Mucosa of stomach (tissue), 1 donor: Measurements from ENCODE around the gene DPH2.

Source experiments
- H3K27me3 ChIP-seq: one replicate; pipeline ENCODE4 v1.7.0; 2013; ENCODE audit warnings: mild to moderate bottlenecking, low read length; ENCODE audit not compliant: control insufficient read depth, insufficient read depth
- H3K36me3 ChIP-seq: one replicate; pipeline ENCODE4 v1.7.0; 2013; ENCODE audit warnings: low read length; ENCODE audit not compliant: control insufficient read depth, insufficient read depth
- H3K4me1 ChIP-seq: one replicate; pipeline ENCODE4 v1.7.0; 2013; ENCODE audit warnings: mild to moderate bottlenecking, low read length; ENCODE audit not compliant: control insufficient read depth, insufficient read depth
- H3K4me3 ChIP-seq: one replicate; pipeline ENCODE4 v1.7.0; 2013; ENCODE audit warnings: low read length
- H3K9ac ChIP-seq: one replicate; pipeline ENCODE4 v1.7.0; 2013; ENCODE audit warnings: mild to moderate bottlenecking, low read length, moderate library complexity
- H3K9me3 ChIP-seq: one replicate; pipeline ENCODE4 v1.7.0; 2013; ENCODE audit warnings: mild to moderate bottlenecking, low read length, moderate library complexity; ENCODE audit not compliant: control insufficient read depth
- donor health status: Pancreatic carcinoma.

Gene DPH2

GRCh38 chr1:43982241-43982640 is 12.4 kb downstream of the DPH2 start:
- H3K9me3 ChIP-seq, result no peaks in the 10 kb centered on the region
- no peak overlapping the region for H3K4me3 ChIP-seq
- H3K36me3 ChIP-seq, result no peaks in the 10 kb centered on the region
- peaks cover 43% of the 10 kb centered on the region for H3K4me1 ChIP-seq
- H3K9ac ChIP-seq, result no peak overlapping the region
- no peaks in the 10 kb centered on the region for H3K27me3 ChIP-seq

- peaks cover 45% of the 10 kb centered on the region for H3K4me1 ChIP-seq
- no peaks in the 10 kb centered on the region for H3K27me3 ChIP-seq
- no peak overlapping the region for H3K4me3 ChIP-seq
- H3K9me3 ChIP-seq, result no peaks in the 10 kb centered on the region
- no peak overlapping the region for H3K9ac ChIP-seq
- H3K36me3 ChIP-seq, result no peaks in the 10 kb centered on the region
Observed at GRCh38 chr1:43982808-43983207, 13.0 kb downstream of the DPH2 start.

GRCh38 chr1:43983253-43983899 is 13.6 kb downstream of the DPH2 start:
- Histone ChIP-seq H3K27me3 (no peaks in the 10 kb centered on the region), H3K4me3 (no peak overlapping the region), H3K9me3 (no peaks in the 10 kb centered on the region), H3K4me1 (peaks cover 40% of the 10 kb centered on the region), H3K36me3 (no peaks in the 10 kb centered on the region), H3K9ac (no peak overlapping the region)

GRCh38 chr1:43984855-43985254 is 15.0 kb downstream of the DPH2 start:
- Histone ChIP-seq H3K4me3 (no peak overlapping the region), H3K9me3 (no peaks in the 10 kb centered on the region), H3K4me1 (peaks cover 33% of the 10 kb centered on the region), H3K36me3 (no peaks in the 10 kb centered on the region), H3K9ac (no peak overlapping the region), H3K27me3 (no peaks in the 10 kb centered on the region)

DNA sequence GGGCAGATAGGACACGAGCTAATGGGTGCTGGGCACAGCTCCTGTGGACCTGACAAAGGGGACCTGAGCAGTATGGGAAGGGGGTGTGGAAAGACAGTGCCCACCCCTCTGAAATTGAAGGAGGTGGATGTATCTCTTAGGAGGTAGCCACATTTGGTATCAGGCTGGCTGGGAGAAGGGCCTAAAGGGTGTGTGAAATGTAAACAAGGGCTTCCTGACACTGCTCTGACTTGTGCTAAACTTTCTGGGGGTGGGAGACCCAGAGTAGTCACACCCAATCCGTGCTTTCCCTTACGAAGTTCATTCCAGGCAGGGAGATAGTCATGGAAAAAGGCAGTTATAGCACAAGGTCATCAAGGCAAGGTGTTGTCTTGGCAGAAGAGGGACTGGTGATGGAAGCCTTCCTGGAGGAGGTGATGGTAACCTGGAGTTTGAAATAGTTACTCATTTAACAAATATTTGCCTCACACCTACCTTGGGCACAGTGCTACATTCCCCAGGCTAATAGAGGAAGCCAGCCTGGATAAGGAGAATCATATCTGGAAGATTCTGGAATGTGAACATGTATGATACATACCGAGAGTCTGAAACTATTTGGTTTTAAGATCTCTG is 16.3 kb downstream of the DPH2 start:
- Histone ChIP-seq H3K36me3 (no peaks in the 10 kb centered on the region), H3K4me3 (no peak overlapping the region), H3K4me1 (peaks cover 28% of the 10 kb centered on the region), H3K9ac (no peak overlapping the region), H3K27me3 (no peaks in the 10 kb centered on the region), H3K9me3 (no peaks in the 10 kb centered on the region)

DNA sequence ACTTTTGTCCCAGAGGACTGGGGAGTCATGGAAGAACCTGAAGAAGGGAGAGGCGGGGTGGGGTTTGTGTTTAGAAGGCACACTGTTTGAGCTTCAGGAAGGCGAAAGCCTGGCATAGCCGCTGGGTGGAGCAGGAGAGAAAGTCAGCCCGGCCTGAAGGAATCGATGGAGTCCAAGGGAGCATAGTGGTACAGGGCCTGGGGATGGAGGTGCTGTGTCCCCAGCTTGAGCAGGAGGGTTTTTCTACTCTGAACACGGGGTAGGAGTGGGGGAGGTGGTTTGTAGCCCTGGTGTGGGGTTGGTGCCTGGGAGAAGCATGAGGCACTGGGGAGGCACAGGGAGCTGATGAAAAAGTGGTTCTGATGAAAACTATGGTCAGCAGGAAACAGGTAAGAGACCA is 16.9 kb downstream of the DPH2 start:
- Histone ChIP-seq H3K9me3 (no peaks in the 10 kb centered on the region), H3K27me3 (no peaks in the 10 kb centered on the region), H3K36me3 (no peaks in the 10 kb centered on the region), H3K4me1 (peaks cover 25% of the 10 kb centered on the region), H3K9ac (no peak overlapping the region), H3K4me3 (no peak overlapping the region)

DNA sequence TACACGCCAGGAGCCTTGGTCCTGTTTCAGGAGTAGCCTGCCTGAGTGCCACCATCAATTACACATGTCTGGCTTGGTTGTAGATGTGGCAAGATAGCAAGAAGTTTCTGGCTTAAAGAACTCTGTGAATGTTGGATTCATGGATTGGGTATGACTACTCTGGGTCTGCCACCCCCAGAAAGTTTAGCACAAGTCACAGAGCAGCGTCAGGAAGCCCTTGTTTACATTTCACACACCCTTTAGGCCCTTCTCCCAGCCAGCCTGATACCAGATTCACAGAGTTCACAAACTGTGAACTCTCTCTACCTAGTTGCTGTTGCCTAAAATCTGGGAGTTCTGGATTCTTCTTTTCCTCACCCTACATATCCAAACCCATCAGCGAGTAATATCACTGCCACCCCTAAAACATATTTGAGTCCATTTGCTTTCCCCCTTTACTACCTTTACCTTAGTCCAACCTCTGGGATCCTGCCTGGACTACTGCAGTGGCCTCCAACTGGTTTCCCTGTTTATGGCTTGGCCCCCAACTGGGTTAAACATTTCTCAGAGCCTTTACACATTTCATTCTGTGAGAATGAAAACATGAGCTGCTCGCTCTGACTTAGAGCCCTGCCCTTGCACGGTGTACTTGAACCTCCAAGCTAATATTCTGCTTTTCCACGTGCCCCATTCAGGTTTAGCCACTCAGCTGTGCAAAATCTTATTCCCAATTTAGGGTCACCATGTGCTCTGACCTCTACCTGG is 17.5 kb downstream of the DPH2 start:
- Histone ChIP-seq H3K4me3 (no peak overlapping the region), H3K4me1 (peaks cover 31% of the 10 kb centered on the region), H3K36me3 (no peaks in the 10 kb centered on the region), H3K9ac (no peak overlapping the region), H3K27me3 (no peaks in the 10 kb centered on the region), H3K9me3 (no peaks in the 10 kb centered on the region)

GRCh38 chr1:43990271-43991199 is 20.7 kb downstream of the DPH2 start:
- no peaks in the 10 kb centered on the region for H3K36me3 ChIP-seq
- peaks cover 37% of the 10 kb centered on the region for H3K4me1 ChIP-seq
- H3K9ac ChIP-seq, result peak overlapping the region; percentile 74
- H3K9me3 ChIP-seq, result no peaks in the 10 kb centered on the region
- peak overlapping the region; percentile 61 for H3K4me3 ChIP-seq
- no peaks in the 10 kb centered on the region for H3K27me3 ChIP-seq

DNA sequence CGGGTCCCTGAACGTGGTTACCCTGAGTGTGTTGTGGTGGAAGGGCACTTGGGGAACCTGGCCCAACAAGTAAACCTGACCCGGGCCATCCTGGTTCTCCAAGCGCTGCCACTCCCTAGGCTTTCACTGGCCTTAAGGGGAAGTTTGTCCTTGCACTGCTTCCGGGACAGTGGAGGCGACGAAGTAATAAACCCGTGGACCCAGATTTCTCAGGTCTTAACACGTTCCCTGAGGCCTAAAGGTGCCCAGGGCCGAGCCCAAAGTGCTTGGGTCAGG is 21.3 kb downstream of the DPH2 start:
- no peaks in the 10 kb centered on the region for H3K27me3 ChIP-seq
- H3K4me3 ChIP-seq, result peak overlapping the region; percentile 61
- H3K9me3 ChIP-seq, result no peaks in the 10 kb centered on the region
- H3K9ac ChIP-seq, result peak overlapping the region; percentile 74
- H3K4me1 ChIP-seq, result peaks cover 35% of the 10 kb centered on the region
- no peaks in the 10 kb centered on the region for H3K36me3 ChIP-seq

GRCh38 chr1:43991476-43992231 is 21.8 kb downstream of the DPH2 start, which contains the start of gene CCDC24:
Gene CCDC24 (plus strand): TSS chr1:43991599. CDS start chr1:43991879, 280 bp downstream.
- peak within 1 kb of the TSS; percentile 74 for H3K9ac ChIP-seq
- H3K36me3 ChIP-seq, result no peaks in the 10 kb centered on the region
- H3K27me3 ChIP-seq, result no peaks in the 10 kb centered on the region
- H3K9me3 ChIP-seq, result no peaks in the 10 kb centered on the region
- H3K4me1 ChIP-seq, result peaks cover 29% of the 10 kb centered on the region
- H3K4me3 ChIP-seq, result peak within 1 kb of the TSS; percentile 61

- Histone ChIP-seq H3K9me3 (no peaks in the 10 kb centered on the region), H3K36me3 (no peaks in the 10 kb centered on the region), H3K27me3 (no peaks in the 10 kb centered on the region), H3K9ac (peak overlapping the region; percentile 74), H3K4me1 (peaks cover 27% of the 10 kb centered on the region), H3K4me3 (peak overlapping the region; percentile 61)
Observed at GRCh38 chr1:43992232-43992995, 22.6 kb downstream of the DPH2 start.
